Left lung (tissue), 10 donors: ENCODE results near the gene FKBP15. TPM values are rescaled to one million over a fixed set of nuclear protein-coding genes. Genes with fewer than 3 reads are reported as not detected.
"Not testable (repeated sequence)": the region's sequence is repeated elsewhere in the genome, so short reads cannot be mapped to it uniquely, and the experiment has no call there.

Experiments
- ATAC-seq: fragments of 200-7000 bp; cut with Tn5 transposase; one replicate; pipeline ENCODE4 v1.9.1; 2020; ENCODE audit warnings: moderate library complexity
- DNase-seq, 4 donors: peaks; one replicate each; pipeline ENCODE4 v3.0.0-alpha.2; 2013 to 2020
- H3K27ac ChIP-seq, 2 donors: fragments of 200-600 bp; sonication (generic) in 1 of 2; one replicate each; pipeline versions ENCODE4 v1.5.0 to v1.8.0; 2020 to 2021
- H3K27me3 ChIP-seq, 2 donors: fragments of 200-600 bp; sonication (generic) in 1 of 2; one replicate each; pipeline versions ENCODE4 v1.5.0 to v1.8.0; 2020 to 2021
- H3K36me3 ChIP-seq, 2 donors: fragments of 200-600 bp; sonication (generic) in 1 of 2; one replicate each; pipeline versions ENCODE4 v1.5.0 to v1.8.0; 2020 to 2021
- H3K4me1 ChIP-seq, 2 donors: fragments of 200-600 bp; one replicate each; pipeline ENCODE4 v1.8.0; 2021
- H3K4me3 ChIP-seq, 2 donors: fragments of 200-600 bp; sonication (generic) in 1 of 2; one replicate each; pipeline versions ENCODE4 v1.5.0 to v1.8.0; 2020 to 2021; ENCODE audit warnings: mild to moderate bottlenecking in 1 of 2
- H3K9me3 ChIP-seq, 2 donors: fragments of 200-600 bp; sonication (generic) in 1 of 2; one replicate each; pipeline versions ENCODE4 v1.5.0 to v1.8.0; 2020 to 2021
- intact Hi-C, 2 donors: fragments of 100-400 bp; cut with DNase I; formaldehyde crosslinking; loops; one replicate each; pipeline versions ENCODE4 v1.11.2 to v1.14.2; 2022
- polyA plus RNA-seq, 6 donors: library from polyadenylated mRNA; unstranded; fragments of 120-200 nt; gene quantifications; one replicate each; pipeline ENCODE4 v1.2.1, GENCODE V29; 2013; ENCODE audit not compliant: insufficient read length in 6 of 6
- total RNA-seq, 2 donors: library from RNA; stranded (reverse); fragmentation: NEBNext Ultra II Directional; extraction: Animal tissue kit (Norgen Biotek cat#: 25700); gene quantifications; one replicate each; pipeline ENCODE4 v1.2.1, GENCODE V29; 2021
- TF ChIP-seq, protein P1 (sequence below), 2 donors: fragments of 200-600 bp; sonication (generic) in 1 of 2; IDR thresholded peaks; one replicate each; pipeline versions ENCODE4 v1.5.0 to v1.8.0; 2021; ENCODE audit warnings: antibody characterized with exemption in 2 of 2
- donor health status: DM: no; HTN: yes; CAD: no.
- donor health status: DM: no; HTN: no; CAD: no.

Gene FKBP15
- total and polyA plus RNA-seq, 8 donors = 30.4 to 55.3 (median 33.2) TPM

DNA sequence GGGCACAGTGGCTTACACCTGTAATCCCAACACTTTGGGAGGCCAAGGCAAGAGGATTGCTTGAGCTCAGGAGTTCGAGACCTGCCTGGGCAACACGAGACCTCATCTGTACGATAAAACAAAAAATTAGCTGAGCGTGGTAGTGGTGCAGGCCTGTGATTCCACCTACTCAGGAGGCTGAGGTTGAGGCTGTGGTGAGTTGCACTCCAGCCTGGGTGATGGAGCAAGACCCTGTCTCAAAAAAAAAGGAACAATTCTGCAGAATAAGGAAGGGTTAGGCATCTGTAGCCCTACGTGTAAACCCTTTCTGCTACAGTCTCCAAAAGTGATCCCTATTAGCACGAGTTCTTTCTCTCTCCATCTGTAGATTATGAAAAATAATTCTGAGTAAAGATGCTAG lies 34.4 kb upstream of the FKBP15 start:
- Histone ChIP-seq H3K9me3 (peaks cover 0 to 3% of the 10 kb centered on the region in 2 donors), H3K36me3 (peaks cover 0 to 45% of the 10 kb centered on the region in 2 donors), H3K27me3 (no peaks in the 10 kb centered on the region), H3K4me1 (peaks cover 0 to 9% of the 10 kb centered on the region in 2 donors), H3K27ac (peak overlapping the region in 1 of 2 donors; percentile 55), H3K4me3 (no peak overlapping the region)
- intact Hi-C loops = no loop called here
- ATAC-seq (peak; percentile 54), DNase-seq (no peak)
- TF ChIP-seq, protein P1, sequence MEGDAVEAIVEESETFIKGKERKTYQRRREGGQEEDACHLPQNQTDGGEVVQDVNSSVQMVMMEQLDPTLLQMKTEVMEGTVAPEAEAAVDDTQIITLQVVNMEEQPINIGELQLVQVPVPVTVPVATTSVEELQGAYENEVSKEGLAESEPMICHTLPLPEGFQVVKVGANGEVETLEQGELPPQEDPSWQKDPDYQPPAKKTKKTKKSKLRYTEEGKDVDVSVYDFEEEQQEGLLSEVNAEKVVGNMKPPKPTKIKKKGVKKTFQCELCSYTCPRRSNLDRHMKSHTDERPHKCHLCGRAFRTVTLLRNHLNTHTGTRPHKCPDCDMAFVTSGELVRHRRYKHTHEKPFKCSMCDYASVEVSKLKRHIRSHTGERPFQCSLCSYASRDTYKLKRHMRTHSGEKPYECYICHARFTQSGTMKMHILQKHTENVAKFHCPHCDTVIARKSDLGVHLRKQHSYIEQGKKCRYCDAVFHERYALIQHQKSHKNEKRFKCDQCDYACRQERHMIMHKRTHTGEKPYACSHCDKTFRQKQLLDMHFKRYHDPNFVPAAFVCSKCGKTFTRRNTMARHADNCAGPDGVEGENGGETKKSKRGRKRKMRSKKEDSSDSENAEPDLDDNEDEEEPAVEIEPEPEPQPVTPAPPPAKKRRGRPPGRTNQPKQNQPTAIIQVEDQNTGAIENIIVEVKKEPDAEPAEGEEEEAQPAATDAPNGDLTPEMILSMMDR (IDR thresholded peaks at IDR 0.05) = no peak

DNA sequence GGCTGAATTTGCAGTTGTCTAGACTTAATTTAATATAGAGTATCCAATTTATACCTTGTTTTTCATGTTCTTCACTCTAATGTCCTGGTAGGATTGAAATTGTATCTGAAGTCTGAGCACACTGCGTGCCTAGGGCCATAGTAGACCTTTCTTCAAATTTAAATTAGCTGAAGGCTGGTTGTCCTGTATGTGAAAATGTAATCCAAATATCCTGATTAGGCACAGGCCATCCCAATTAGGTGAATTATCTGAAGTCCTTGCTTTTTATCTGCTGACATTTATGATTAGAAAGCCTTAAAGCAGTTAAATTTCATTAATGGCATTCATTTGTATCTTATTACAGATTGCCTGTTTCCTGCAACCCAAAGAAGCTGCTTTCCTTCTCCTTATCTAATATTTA lies 33.9 kb upstream of the FKBP15 start:
- Histone ChIP-seq H3K9me3 (peaks cover 0 to 3% of the 10 kb centered on the region in 2 donors), H3K4me3 (no peak overlapping the region), H3K36me3 (peaks cover 0 to 40% of the 10 kb centered on the region in 2 donors), H3K4me1 (peaks cover 0 to 9% of the 10 kb centered on the region in 2 donors), H3K27ac (peak overlapping the region in 1 of 2 donors; percentile 55), H3K27me3 (no peaks in the 10 kb centered on the region)
- TF ChIP-seq, protein P1 (IDR thresholded peaks at IDR 0.05) = no peak
- DNase-seq (no peak), ATAC-seq (no peak)
- intact Hi-C loops = no loop called here

DNA sequence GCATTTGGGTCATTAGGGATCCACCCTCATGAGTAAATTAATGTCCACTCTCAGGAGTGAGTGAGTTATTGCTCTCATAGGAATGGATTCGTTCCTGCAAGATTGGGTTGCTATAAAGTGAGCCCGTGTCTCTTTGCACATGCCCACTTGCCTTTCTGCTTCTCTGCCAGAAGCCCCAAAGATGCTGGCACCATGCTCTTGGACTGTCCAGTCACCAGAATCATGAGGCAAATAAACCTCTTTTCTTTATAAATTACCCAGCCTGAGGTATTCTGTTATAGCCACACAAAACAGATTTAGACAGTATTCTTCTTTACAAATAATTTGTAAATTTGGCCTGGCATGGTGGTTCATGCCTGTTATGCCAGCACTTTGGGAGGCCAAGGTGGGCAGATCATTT lies 29.7 kb upstream of the FKBP15 start:
- ATAC-seq = no peak

DNA sequence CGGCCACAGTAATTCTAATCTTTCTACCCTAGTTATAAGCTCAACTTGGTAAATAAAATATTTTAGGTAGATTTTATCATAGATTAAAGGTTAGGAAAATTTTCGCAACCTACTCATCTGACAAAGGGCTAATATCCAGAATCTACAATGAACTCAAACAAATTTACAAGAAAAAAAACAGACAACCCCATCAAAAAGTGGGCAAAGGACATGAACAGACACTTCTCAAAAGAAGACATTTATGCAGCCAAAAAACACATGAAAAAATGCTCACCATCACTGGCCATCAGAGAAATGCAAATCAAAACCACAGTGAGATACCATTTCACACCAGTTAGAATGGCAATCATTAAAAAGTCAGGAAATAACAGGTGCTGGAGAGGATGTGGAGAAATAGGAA lies 28.6 kb upstream of the FKBP15 start:
- ATAC-seq, H3K4me1 ChIP-seq, intact Hi-C loops, H3K36me3 ChIP-seq, H3K4me3 ChIP-seq, DNase-seq, H3K27ac ChIP-seq, H3K27me3 ChIP-seq, H3K9me3 ChIP-seq: not testable (repeated sequence)

More for the DNA sequence above, 29.7 kb upstream of the FKBP15 start:
- intact Hi-C loops = no loop called here
- no peak overlapping the region for H3K4me3 ChIP-seq
- no peak for DNase-seq
- TF ChIP-seq, protein P1 (IDR thresholded peaks at IDR 0.05) = no peak
- no peak overlapping the region for H3K27ac ChIP-seq
- peaks cover 0 to 8% of the 10 kb centered on the region in 2 donors for H3K4me1 ChIP-seq
- no peaks in the 10 kb centered on the region for H3K36me3 ChIP-seq
- peaks cover 0 to 3% of the 10 kb centered on the region in 2 donors for H3K9me3 ChIP-seq
- H3K27me3 ChIP-seq = no peaks in the 10 kb centered on the region

DNA sequence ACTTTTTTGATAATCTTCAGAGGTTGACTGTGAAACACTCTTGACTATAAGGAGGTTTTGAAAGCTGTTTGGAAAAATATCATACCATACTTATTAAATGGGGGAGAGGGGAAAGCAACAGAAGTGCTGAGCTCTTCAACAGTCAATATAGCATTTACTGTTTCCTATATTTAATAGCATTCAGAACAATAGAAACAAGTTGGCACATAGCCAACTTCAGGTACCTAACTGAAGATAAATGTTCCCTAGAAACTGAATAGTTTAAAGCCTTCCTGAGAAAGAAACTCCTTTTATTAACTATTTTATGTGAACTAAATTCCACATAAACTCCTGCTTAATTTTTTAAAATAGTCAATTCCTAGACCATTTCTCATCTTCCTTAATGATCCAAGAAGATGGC lies 26.6 kb upstream of the FKBP15 start:
- no peak overlapping the region for H3K4me3 ChIP-seq
- intact Hi-C loops = no loop called here
- no peak for ATAC-seq
- H3K36me3 ChIP-seq = no peaks in the 10 kb centered on the region
- H3K4me1 ChIP-seq = no peaks in the 10 kb centered on the region
- DNase-seq = no peak
- H3K27ac ChIP-seq = no peak overlapping the region
- TF ChIP-seq, protein P1 (IDR thresholded peaks at IDR 0.05) = no peak
- no peaks in the 10 kb centered on the region for H3K27me3 ChIP-seq
- H3K9me3 ChIP-seq = peaks cover 0 to 3% of the 10 kb centered on the region in 2 donors

DNA sequence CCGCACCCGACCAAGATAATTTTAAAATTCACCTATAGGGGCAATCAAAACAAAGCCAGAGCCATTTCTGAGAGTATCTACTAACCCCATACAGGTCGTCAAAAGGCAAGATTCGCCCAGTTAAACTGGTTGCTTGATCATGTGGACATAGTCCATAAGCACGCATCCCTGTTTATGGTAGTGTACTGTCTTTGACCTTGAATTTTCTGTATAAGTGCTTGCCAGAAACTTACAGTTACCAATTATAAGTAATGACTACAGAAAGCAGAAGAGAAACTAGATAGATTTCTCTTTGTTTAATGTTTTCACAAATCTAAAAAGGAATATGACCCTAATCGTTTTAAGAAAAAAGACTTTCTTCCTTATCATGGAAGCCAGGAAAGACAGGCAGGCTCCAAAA lies 25.9 kb upstream of the FKBP15 start:
- intact Hi-C loops = no loop called here
- H3K36me3 ChIP-seq = no peaks in the 10 kb centered on the region
- no peak for ATAC-seq
- no peaks in the 10 kb centered on the region for H3K27me3 ChIP-seq
- H3K9me3 ChIP-seq = peaks cover 0 to 3% of the 10 kb centered on the region in 2 donors
- no peak overlapping the region for H3K27ac ChIP-seq
- H3K4me3 ChIP-seq = no peak overlapping the region
- TF ChIP-seq, protein P1 (IDR thresholded peaks at IDR 0.05) = no peak
- no peak for DNase-seq
- no peaks in the 10 kb centered on the region for H3K4me1 ChIP-seq
